B cell (primary cell): ENCODE measurements around the gene CHD9. TPM values are rescaled to one million over a fixed set of nuclear protein-coding genes. Genes with fewer than 3 reads are reported as not detected.
A peak's percentile ranks its signal among the peaks of the same experiment; 100 is the strongest.

Experiments used
- ATAC-seq: fragments of 200-7000 bp; cut with Tn5 transposase; one replicate; pipeline ENCODE4 v1.10.0; 2021; ENCODE audit warnings: low read depth, mild to moderate bottlenecking, moderate number of reproducible peaks, moderate library complexity
- CTCF ChIA-PET: fragments of 350-600 bp; sonication (Branson Sonifier 250); formaldehyde crosslinking; loops from one replicate; lab custom pipeline; 2021; ENCODE audit warnings: antibody characterized with exemption, inconsistent platforms; lab: Charles Lee
- POLR2A ChIA-PET: fragments of 350-600 bp; sonication (Branson Sonifier 250); formaldehyde crosslinking; loops from one replicate; lab custom pipeline; 2021; ENCODE audit warnings: antibody characterized with exemption; lab: Charles Lee
- DNase-seq: peaks from one replicate; pipeline ENCODE4 v3.0.0; 2013
- H2AFZ ChIP-seq: 2 replicates; pipeline ENCODE4 v1.6.1; 2012; ENCODE audit warnings: mild to moderate bottlenecking, low read depth, low read length; ENCODE audit not compliant: insufficient read depth, poor library complexity, severe bottlenecking
- H3K27ac ChIP-seq, 2 donors: 1 replicate in 1 of 2; 2 replicates in 1 of 2; pipeline ENCODE4 v1.5.1; 2012 to 2013; ENCODE audit warnings: low read length in 2 of 2, mild to moderate bottlenecking in 2 of 2, moderate library complexity in 1 of 2
- H3K27me3 ChIP-seq, 4 experiments: fragments of 200-600 bp in 1 of 4; sonication (generic) in 1 of 4; replicated peaks in 1 of 4; 1 replicate in 2 of 4; 2 replicates in 2 of 4; pipeline versions ENCODE4 v1.6.1 to v1.7.0; 2013 to 2016; ENCODE audit warnings: low read length in 3 of 4, mild to moderate bottlenecking in 2 of 4, mixed read lengths in 1 of 4, moderate library complexity in 1 of 4; ENCODE audit not compliant: insufficient read depth in 4 of 4, control insufficient read depth in 3 of 4; ENCODE audit errors: control extremely low read depth in 1 of 4
- H3K36me3 ChIP-seq, 2 experiments: replicated peaks in 1 of 2; 1 replicate in 1 of 2; 2 replicates in 1 of 2; pipeline versions ENCODE4 v1.6.1 to v1.7.1; 2013; ENCODE audit warnings: low read length in 1 of 2; ENCODE audit not compliant: insufficient read depth in 2 of 2, control insufficient read depth in 1 of 2; ENCODE audit errors: control extremely low read depth in 1 of 2, extremely low read depth in 1 of 2
- H3K4me1 ChIP-seq, 2 donors: fragments of 200-600 bp in 1 of 2; sonication (generic) in 1 of 2; 1 replicate in 1 of 2; 2 replicates in 1 of 2; pipeline versions ENCODE4 v1.5.1 to v1.6.1; 2013 to 2017; ENCODE audit warnings: low read length in 2 of 2; ENCODE audit not compliant: control insufficient read depth in 2 of 2, insufficient read depth in 2 of 2
- H3K4me2 ChIP-seq: replicated peaks from 2 replicates; pipeline ENCODE3; 2012; ENCODE audit warnings: mild to moderate bottlenecking, low read depth, low read length; ENCODE audit not compliant: poor library complexity, severe bottlenecking
- H3K4me3 ChIP-seq, 5 experiments: fragments of 200-600 bp in 1 of 5; sonication (generic) in 1 of 5; 1 replicate in 3 of 5; 2 replicates in 2 of 5; pipeline versions ENCODE4 v1.5.1 to v1.7.0; 2011 to 2016; ENCODE audit warnings: low read length in 4 of 5, mild to moderate bottlenecking in 4 of 5, low read depth in 2 of 5, control low read depth in 1 of 5, moderate library complexity in 1 of 5; ENCODE audit not compliant: insufficient read depth in 1 of 5; ENCODE audit errors: control extremely low read depth in 1 of 5, extremely low read depth in 1 of 5
- H3K79me2 ChIP-seq: fragments of 200-600 bp; sonication (generic); one replicate; pipeline ENCODE4 v1.6.0; 2016; ENCODE audit warnings: low read length; ENCODE audit not compliant: control insufficient read depth, insufficient read depth
- H3K9ac ChIP-seq: fragments of 200-600 bp; sonication (generic); 2 replicates; pipeline ENCODE4 v1.6.1; 2017; ENCODE audit warnings: mild to moderate bottlenecking, low read length, moderate library complexity
- H3K9me3 ChIP-seq, 3 donors: one replicate each; pipeline versions ENCODE4 v1.6.1 to v1.7.1; 2013; ENCODE audit warnings: low read length in 2 of 3; ENCODE audit not compliant: control insufficient read depth in 2 of 3, insufficient read depth in 1 of 3; ENCODE audit errors: control extremely low read depth in 1 of 3
- H4K20me1 ChIP-seq: 2 replicates; pipeline ENCODE4 v1.6.0; 2012; ENCODE audit warnings: mild to moderate bottlenecking, low read length; ENCODE audit not compliant: insufficient read depth, control insufficient read depth, poor library complexity, severe bottlenecking
- H3K27ac Mint-ChIP-seq: one replicate; pipeline ENCODE4 v1.8.0; 2021; ENCODE audit warnings: mixed read lengths
- H3K27me3 Mint-ChIP-seq: one replicate; pipeline ENCODE4 v1.8.0; 2021; ENCODE audit warnings: mixed read lengths
- H3K4me1 Mint-ChIP-seq: one replicate; pipeline ENCODE4 v1.8.0; 2021; ENCODE audit warnings: mixed read lengths
- H3K4me3 Mint-ChIP-seq: one replicate; pipeline ENCODE4 v1.8.0; 2021; ENCODE audit warnings: mixed read lengths
- H3K9me3 Mint-ChIP-seq: one replicate; pipeline ENCODE4 v1.8.0; 2022; ENCODE audit warnings: mixed read lengths; ENCODE audit not compliant: insufficient read depth
- CTCF ChIP-seq: fragments of 200-600 bp; IDR thresholded peaks from one replicate; pipeline ENCODE4 v1.8.0; 2022; ENCODE audit warnings: antibody characterized with exemption, mild to moderate bottlenecking
- EZH2 ChIP-seq: IDR thresholded peaks from 2 replicates; pipeline ENCODE4 v1.6.1; 2012; ENCODE audit warnings: borderline replicate concordance, low read depth, mild to moderate bottlenecking, moderate library complexity, low read length; ENCODE audit not compliant: insufficient read depth, poor library complexity, severe bottlenecking
- WGBS: methylation state at CpG from one replicate; pipeline ENCODE4 v1.1.5; 2013; ENCODE audit warnings: missing lambda C conversion rate; ENCODE audit not compliant: insufficient coverage; 5-methylcytosine and 5-hydroxymethylcytosine counted together
- intact Hi-C: fragments of 100-400 bp; cut with micrococcal nuclease; formaldehyde crosslinking; loops from one replicate; pipeline ENCODE4 v1.10.0; 2022
- polyA plus RNA-seq: library from polyadenylated mRNA; depleted of rRNA; stranded (reverse); fragments of >200 nt; gene quantifications from 2 replicates; pipeline ENCODE4 v1.2.3, GENCODE V29; 2012
- total RNA-seq, 2 donors: library from RNA; stranded (reverse); fragments of 120-200 nt in 1 of 2; gene quantifications; 1 replicate in 1 of 2; 2 replicates in 1 of 2; pipeline versions ENCODE4 v1.2.3 to v1.2.4, GENCODE V29; 2013 to 2022

The CHD9 gene
- total and polyA plus RNA-seq, 2 donors (not counting 1 experiment from before 2014, with no cell fraction given) = 12.2 to 102 TPM

GRCh38 chr16:53357955-53358354 lies 303.2 kb downstream of the CHD9 start:
- 88% methylated on average over 3 of the region's 4 CpGs for WGBS
- peaks cover 0 to 4% of the 10 kb centered on the region in 2 donors for H3K4me1 ChIP-seq
- no peaks in the 10 kb centered on the region for H4K20me1 ChIP-seq
- H3K27ac Mint-ChIP-seq = no peak overlapping the region
- no peaks in the 10 kb centered on the region for H3K9me3 Mint-ChIP-seq
- peaks cover 0 to 7% (median 0%) of the 10 kb centered on the region in 3 donors for H3K9me3 ChIP-seq
- no peak overlapping the region for H3K4me3 ChIP-seq
- no peaks in the 10 kb centered on the region for H3K79me2 ChIP-seq
- H3K9ac ChIP-seq = no peak overlapping the region
- no peak for TF ChIP-seq EZH2
- TF ChIP-seq CTCF = no peak
- no peak overlapping the region for H3K4me2 ChIP-seq
- no peaks in the 10 kb centered on the region for H3K36me3 ChIP-seq
- ChIA-PET POLR2A (no interaction called here), CTCF (no interaction called here)
- no peak for DNase-seq
- H2AFZ ChIP-seq = no peak overlapping the region
- H3K27me3 Mint-ChIP-seq = peaks cover 29% of the 10 kb centered on the region
- no peak overlapping the region for H3K4me3 Mint-ChIP-seq
- peaks cover 0 to 12% (median 0%) of the 10 kb centered on the region in 4 experiments for H3K27me3 ChIP-seq
- peaks cover 10% of the 10 kb centered on the region for H3K4me1 Mint-ChIP-seq
- no peak for ATAC-seq
- intact Hi-C loops = no loop called here
- H3K27ac ChIP-seq = no peak overlapping the region

GRCh38 chr16:53358884-53359283 lies 304.1 kb downstream of the CHD9 start:
- Histone ChIP-seq H3K27ac (no peak overlapping the region), H3K27me3 (peaks cover 0 to 12% (median 0%) of the 10 kb centered on the region in 4 experiments), H2AFZ (no peak overlapping the region), H3K4me2 (no peak overlapping the region), H4K20me1 (no peaks in the 10 kb centered on the region), H3K79me2 (no peaks in the 10 kb centered on the region), H3K4me3 (no peak overlapping the region), H3K9ac (no peak overlapping the region), H3K9me3 (peaks cover 0 to 7% (median 0%) of the 10 kb centered on the region in 3 donors), H3K36me3 (no peaks in the 10 kb centered on the region), H3K4me1 (peaks cover 0 to 4% of the 10 kb centered on the region in 2 donors)
- TF ChIP-seq CTCF (no peak), EZH2 (no peak)
- Mint-ChIP-seq H3K4me1 (peaks cover 10% of the 10 kb centered on the region), H3K4me3 (peak overlapping the region; percentile 60), H3K27me3 (peaks cover 38% of the 10 kb centered on the region), H3K9me3 (no peaks in the 10 kb centered on the region), H3K27ac (no peak overlapping the region)
- ChIA-PET POLR2A (no interaction called here), CTCF (no interaction called here)
- no peak for ATAC-seq
- intact Hi-C loops = no loop called here
- WGBS = 63% methylated on average over 8 of the region's 9 CpGs
- DNase-seq = peak; percentile 23
